HL-60/S4 (cell line): ENCODE results near the gene PON2.
"Not testable (repeated sequence)": the region's sequence is repeated elsewhere in the genome, so short reads cannot be mapped to it uniquely, and the experiment has no call there.

Experiments used
- in situ Hi-C: fragments of 300-500 bp; cut with MboI; formaldehyde crosslinking; loops from 2 replicates; pipeline ENCODE4 v1.14.3; 2022; ENCODE audit warnings: low sequenced_read_pairs

Gene PON2

GRCh38 chr7:95434557-95435421 is at the start of gene PON2:
Gene PON2 (minus strand): TSS chr7:95435028. CDS start chr7:95434951, 77 bp downstream.
- in situ Hi-C loops, result no loop called here

GRCh38 chr7:95482424-95482823 is 47.6 kb upstream of the PON2 start:
- in situ Hi-C loops, result no loop called here

GRCh38 chr7:95481271-95482165 is 46.7 kb upstream of the PON2 start:
- in situ Hi-C loops, result no loop called here

GRCh38 chr7:95479992-95480624 is 45.3 kb upstream of the PON2 start:
- in situ Hi-C loops, result no loop called here

GRCh38 chr7:95478272-95479037 is 43.6 kb upstream of the PON2 start:
- in situ Hi-C loops, result no loop called here

GRCh38 chr7:95476904-95477594 is 42.2 kb upstream of the PON2 start:
- in situ Hi-C loops, result no loop called here

- in situ Hi-C loops, result no loop called here
Measured at GRCh38 chr7:95476072-95476847, 41.4 kb upstream of the PON2 start.

- in situ Hi-C loops, result no loop called here
Measured at GRCh38 chr7:95473276-95473985, 38.6 kb upstream of the PON2 start.

GRCh38 chr7:95472581-95473161 is 37.8 kb upstream of the PON2 start:
- in situ Hi-C loops, result no loop called here

GRCh38 chr7:95471071-95471470 is 36.2 kb upstream of the PON2 start:
- in situ Hi-C loops, result no loop called here

- in situ Hi-C loops, result no loop called here
Measured at GRCh38 chr7:95470452-95470851, 35.6 kb upstream of the PON2 start.

GRCh38 chr7:95469848-95470247 is 35.0 kb upstream of the PON2 start:
- in situ Hi-C loops, result no loop called here

- in situ Hi-C loops, result no loop called here
Measured at GRCh38 chr7:95469187-95469586, 34.4 kb upstream of the PON2 start.

- in situ Hi-C loops, result no loop called here
Measured at GRCh38 chr7:95467912-95468607, 33.2 kb upstream of the PON2 start.

- in situ Hi-C loops, result not testable (repeated sequence)
Measured at GRCh38 chr7:95460653-95461052, 25.8 kb upstream of the PON2 start.

GRCh38 chr7:95457947-95458346 is 23.1 kb upstream of the PON2 start:
- in situ Hi-C loops, result no loop called here

- in situ Hi-C loops, result no loop called here
Measured at GRCh38 chr7:95454438-95455045, 19.7 kb upstream of the PON2 start.
